Measurements from ENCODE around the gene CRIP3.
A peak's percentile ranks its signal among the peaks of the same experiment; 100 is the strongest.
"Not testable (repeated sequence)": the region's sequence is repeated elsewhere in the genome, so short reads cannot be mapped to it uniquely, and the experiment has no call there.

CRIP3 gene, protein sequence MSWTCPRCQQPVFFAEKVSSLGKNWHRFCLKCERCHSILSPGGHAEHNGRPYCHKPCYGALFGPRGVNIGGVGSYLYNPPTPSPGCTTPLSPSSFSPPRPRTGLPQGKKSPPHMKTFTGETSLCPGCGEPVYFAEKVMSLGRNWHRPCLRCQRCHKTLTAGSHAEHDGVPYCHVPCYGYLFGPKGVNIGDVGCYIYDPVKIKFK
- total RNA-seq: 0 to 0.42 (median 0.12) reads per million in 9 experiments

GRCh38 chr6:43308101-43308989 lies at the start of gene CRIP3:
CRIP3 (minus strand) TSS chr6:43308826; CDS start chr6:43308792, 34 bp downstream.
- H3K4me3 Mint-ChIP-seq: peak within 1 kb of the TSS; percentile 74
- H3K27me3 Mint-ChIP-seq: peaks cover 5 to 17% of the 10 kb centered on the region in 2 donors
- H3K36me3 Mint-ChIP-seq (ENCODE audit: insufficient read depth): no peaks in the 10 kb centered on the region
- no peaks in the 10 kb centered on the region for H3K9me3 Mint-ChIP-seq
- DNase-seq: peak; percentile 14 to 26 (median 25)
- peaks cover 6 to 7% of the 10 kb centered on the region in 2 donors for H3K4me1 Mint-ChIP-seq (ENCODE audit: low read depth in 2 of 2)
- peak; percentile 85 for ATAC-seq (replicated peaks)
- peak within 1 kb of the TSS in 1 of 2 donors; percentile 87 for H3K27ac Mint-ChIP-seq

DNA sequence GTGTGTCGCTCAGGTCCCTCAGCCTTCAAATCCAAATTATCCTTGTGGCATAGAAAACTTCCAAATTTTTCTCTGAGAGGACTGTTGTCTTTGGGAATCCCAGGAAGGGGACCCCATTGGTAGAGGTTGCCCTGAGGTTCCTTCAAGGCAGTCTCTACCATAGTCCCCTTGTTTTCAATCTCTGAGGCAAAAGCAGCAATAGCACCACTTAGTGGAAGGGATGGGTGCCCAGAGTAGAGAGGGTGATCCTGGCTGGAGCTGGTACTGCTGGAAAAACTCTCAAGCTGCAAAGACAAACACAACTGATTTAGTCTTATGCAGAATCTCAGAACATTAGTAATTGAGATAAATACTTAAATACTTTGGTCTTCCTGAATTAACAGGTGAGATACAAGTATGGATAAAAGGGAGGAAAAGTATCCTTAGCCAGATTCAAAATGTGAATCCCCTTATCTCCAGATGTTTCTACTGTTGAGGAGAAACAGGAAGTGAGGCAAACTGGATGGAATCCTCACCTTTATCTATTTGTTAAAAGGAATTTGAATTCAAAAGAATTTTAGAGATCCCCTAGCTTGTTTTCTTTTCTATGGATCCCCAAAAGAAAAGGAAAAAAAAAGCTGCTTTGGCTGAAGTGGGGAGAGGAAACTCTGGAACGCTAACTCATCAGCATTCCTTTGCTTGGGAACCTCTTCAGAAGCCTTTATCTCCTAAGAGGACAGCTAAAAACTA lies 47.4 kb upstream of the CRIP3 start:
- H3K27ac Mint-ChIP-seq: no peak overlapping the region
- no peak for ATAC-seq (replicated peaks)
- H3K4me1 Mint-ChIP-seq (ENCODE audit: low read depth in 2 of 2): peaks cover 5 to 22% of the 10 kb centered on the region in 2 donors

DNA sequence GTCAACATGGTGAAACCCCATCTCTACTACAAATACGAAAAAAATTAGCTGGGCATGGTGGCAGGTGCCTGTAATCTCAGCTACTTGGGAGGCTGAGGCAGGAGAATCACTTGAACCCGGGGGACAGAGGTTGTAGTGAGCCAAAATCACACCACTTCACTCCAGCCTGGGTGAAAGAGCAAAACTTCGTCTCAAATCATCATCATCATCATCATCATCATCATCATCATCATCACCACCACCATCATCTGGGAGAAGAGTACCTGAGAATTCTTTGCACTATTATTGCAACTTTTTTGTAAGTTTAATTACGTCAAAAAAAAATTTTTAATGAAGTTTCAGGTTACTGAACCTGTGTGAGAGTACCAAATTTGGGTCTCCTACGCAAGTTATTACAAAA lies 43.3 kb upstream of the CRIP3 start:
- H3K27me3 Mint-ChIP-seq; H3K4me3 Mint-ChIP-seq; DNase-seq; ATAC-seq (replicated peaks); H3K9me3 Mint-ChIP-seq: not testable (repeated sequence)
- Mint-ChIP-seq H3K36me3 (ENCODE audit: insufficient read depth) (peaks cover 37% of the 10 kb centered on the region), H3K4me1 (ENCODE audit: low read depth in 2 of 2) (peaks cover 5 to 15% of the 10 kb centered on the region in 2 donors), H3K27ac (peak overlapping the region; percentile 22 to 42)

More for the DNA sequence above, 47.4 kb upstream of the CRIP3 start:
- H3K36me3 Mint-ChIP-seq (ENCODE audit: insufficient read depth): peaks cover 69% of the 10 kb centered on the region
- no peaks in the 10 kb centered on the region for H3K9me3 Mint-ChIP-seq
- no peak overlapping the region for H3K4me3 Mint-ChIP-seq
- no peaks in the 10 kb centered on the region for H3K27me3 Mint-ChIP-seq
- DNase-seq: no peak

DNA sequence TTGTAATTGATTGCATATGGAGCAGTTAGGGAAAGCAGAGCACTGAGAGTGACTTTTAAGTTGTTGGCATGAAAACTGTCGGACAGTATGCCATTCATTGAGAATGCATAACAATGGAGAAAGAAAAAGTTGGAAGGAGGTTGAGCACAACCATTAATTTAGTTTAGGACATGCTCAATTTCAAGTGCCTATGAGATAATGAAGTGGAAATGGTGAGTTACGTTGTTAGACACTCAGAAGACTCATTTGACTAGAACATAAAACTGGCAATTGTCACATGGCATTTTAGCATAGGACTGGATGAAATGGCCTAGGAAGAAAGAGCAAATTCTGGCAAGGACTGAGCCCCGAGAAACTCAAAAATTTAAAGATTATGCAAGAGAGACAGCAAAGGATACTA lies 38.8 kb upstream of the CRIP3 start:
- peaks cover 21% of the 10 kb centered on the region for H3K36me3 Mint-ChIP-seq (ENCODE audit: insufficient read depth)
- ATAC-seq (replicated peaks) (no peak), DNase-seq (no peak)
- no peaks in the 10 kb centered on the region for H3K27me3 Mint-ChIP-seq
- no peak overlapping the region for H3K27ac Mint-ChIP-seq
- H3K9me3 Mint-ChIP-seq: no peaks in the 10 kb centered on the region
- H3K4me1 Mint-ChIP-seq (ENCODE audit: low read depth in 2 of 2): peaks cover 0 to 11% of the 10 kb centered on the region in 2 donors
- no peak overlapping the region for H3K4me3 Mint-ChIP-seq

- H3K36me3 Mint-ChIP-seq (ENCODE audit: insufficient read depth): peaks cover 21% of the 10 kb centered on the region
- H3K27ac Mint-ChIP-seq: no peak overlapping the region
- DNase-seq (no peak), ATAC-seq (replicated peaks) (no peak)
- H3K4me1 Mint-ChIP-seq (ENCODE audit: low read depth in 2 of 2): peaks cover 0 to 11% of the 10 kb centered on the region in 2 donors
- no peak overlapping the region for H3K4me3 Mint-ChIP-seq
- no peaks in the 10 kb centered on the region for H3K27me3 Mint-ChIP-seq
- H3K9me3 Mint-ChIP-seq: no peaks in the 10 kb centered on the region
Observed at GRCh38 chr6:43347021-43347420, 38.4 kb upstream of the CRIP3 start.

DNA sequence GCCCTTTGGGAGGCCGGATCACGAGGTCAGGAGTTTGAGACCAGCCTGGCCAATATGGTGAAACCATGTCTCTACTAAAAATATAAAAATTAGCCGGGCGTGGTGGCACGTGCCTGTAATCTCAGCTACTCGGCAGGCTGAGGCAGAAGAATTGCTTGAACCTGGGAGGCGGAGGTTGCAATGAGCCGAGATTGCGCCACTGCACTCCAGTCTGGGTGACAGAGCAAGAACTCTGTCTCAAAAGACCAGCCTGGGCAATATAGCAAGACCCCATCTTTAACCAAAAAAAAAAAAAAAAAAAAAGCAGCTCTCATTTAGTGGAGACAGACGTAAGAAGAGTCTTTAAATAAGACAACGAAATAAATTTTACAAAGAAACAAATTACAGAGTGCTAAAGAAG lies 37.6 kb upstream of the CRIP3 start:
- H3K27ac Mint-ChIP-seq; H3K27me3 Mint-ChIP-seq; ATAC-seq (replicated peaks); H3K4me3 Mint-ChIP-seq; H3K4me1 Mint-ChIP-seq (ENCODE audit: low read depth in 2 of 2); DNase-seq; H3K9me3 Mint-ChIP-seq: not testable (repeated sequence)
- H3K36me3 Mint-ChIP-seq (ENCODE audit: insufficient read depth): peaks cover 25% of the 10 kb centered on the region

- ATAC-seq (replicated peaks) (no peak), DNase-seq (no peak)
- peaks cover 42% of the 10 kb centered on the region for H3K36me3 Mint-ChIP-seq (ENCODE audit: insufficient read depth)
- H3K4me3 Mint-ChIP-seq: no peak overlapping the region
- no peak overlapping the region for H3K27ac Mint-ChIP-seq
- no peaks in the 10 kb centered on the region for H3K27me3 Mint-ChIP-seq
- peaks cover 0 to 10% of the 10 kb centered on the region in 2 donors for H3K4me1 Mint-ChIP-seq (ENCODE audit: low read depth in 2 of 2)
- H3K9me3 Mint-ChIP-seq: no peaks in the 10 kb centered on the region
Observed at GRCh38 chr6:43339168-43339567, 30.5 kb upstream of the CRIP3 start.

GRCh38 chr6:43338243-43338642 lies 29.6 kb upstream of the CRIP3 start:
- Mint-ChIP-seq H3K9me3 (no peaks in the 10 kb centered on the region), H3K27me3 (no peaks in the 10 kb centered on the region), H3K27ac (peak overlapping the region; percentile 15 to 36), H3K4me1 (ENCODE audit: low read depth in 2 of 2) (peaks cover 0 to 10% of the 10 kb centered on the region in 2 donors), H3K4me3 (no peak overlapping the region), H3K36me3 (ENCODE audit: insufficient read depth) (peaks cover 41% of the 10 kb centered on the region)
- ATAC-seq (replicated peaks) (no peak), DNase-seq (no peak)

- Mint-ChIP-seq H3K4me3 (no peak overlapping the region), H3K36me3 (ENCODE audit: insufficient read depth) (peaks cover 27% of the 10 kb centered on the region), H3K9me3 (no peaks in the 10 kb centered on the region), H3K27me3 (no peaks in the 10 kb centered on the region), H3K4me1 (ENCODE audit: low read depth in 2 of 2) (peaks cover 2 to 10% of the 10 kb centered on the region in 2 donors), H3K27ac (no peak overlapping the region)
- ATAC-seq (replicated peaks) (no peak), DNase-seq (no peak)
Observed at GRCh38 chr6:43336382-43336781, 27.8 kb upstream of the CRIP3 start.

DNA sequence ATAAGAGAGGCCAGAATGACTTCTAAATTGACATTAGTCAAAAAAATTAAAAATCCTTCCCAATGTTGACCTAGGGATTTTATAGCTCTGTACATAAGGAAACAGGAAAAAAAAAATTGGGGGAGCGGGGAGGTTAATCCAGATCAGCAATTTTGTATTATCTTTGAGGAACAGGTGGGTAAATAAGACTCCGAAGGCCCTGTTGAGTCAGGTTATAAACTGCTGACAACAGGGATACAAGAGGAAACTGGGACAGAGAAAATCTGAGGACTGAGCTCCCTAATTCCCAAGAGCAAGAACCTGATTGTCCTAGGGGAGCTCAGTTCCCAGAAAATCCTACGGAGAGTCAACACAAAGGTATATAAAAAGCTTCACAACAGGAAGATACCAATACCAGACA lies 26.8 kb upstream of the CRIP3 start:
- Mint-ChIP-seq H3K36me3 (ENCODE audit: insufficient read depth) (peaks cover 18% of the 10 kb centered on the region), H3K27ac (no peak overlapping the region), H3K4me1 (ENCODE audit: low read depth in 2 of 2) (peaks cover 2 to 10% of the 10 kb centered on the region in 2 donors), H3K27me3 (no peaks in the 10 kb centered on the region), H3K4me3 (no peak overlapping the region), H3K9me3 (no peaks in the 10 kb centered on the region)
- no peak for DNase-seq
- no peak for ATAC-seq (replicated peaks)

GRCh38 chr6:43334466-43335095 lies 26.0 kb upstream of the CRIP3 start:
- Mint-ChIP-seq H3K4me3 (no peak overlapping the region), H3K27ac (no peak overlapping the region), H3K4me1 (ENCODE audit: low read depth in 2 of 2) (peaks cover 2 to 10% of the 10 kb centered on the region in 2 donors), H3K36me3 (ENCODE audit: insufficient read depth) (peaks cover 9% of the 10 kb centered on the region), H3K27me3 (no peaks in the 10 kb centered on the region), H3K9me3 (no peaks in the 10 kb centered on the region)
- DNase-seq (no peak), ATAC-seq (replicated peaks) (no peak)

DNA sequence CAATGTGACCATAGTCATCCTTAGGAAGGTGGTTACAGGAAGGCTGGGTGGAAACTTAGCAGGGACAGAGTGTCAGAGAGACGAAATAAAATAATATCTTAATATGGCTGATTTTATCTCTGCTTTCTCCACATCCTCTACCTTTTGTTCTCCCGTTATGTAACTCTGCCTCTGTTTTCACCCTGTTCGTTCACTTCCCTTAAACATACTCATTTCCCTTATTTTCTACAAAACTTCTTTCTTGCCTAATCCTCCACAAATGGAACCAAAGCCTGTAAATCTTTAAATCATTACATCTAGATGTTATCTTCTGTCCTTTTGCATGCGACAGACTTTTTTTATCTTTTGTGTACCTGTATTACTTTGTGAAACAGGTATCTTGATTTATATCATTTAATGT lies 23.3 kb upstream of the CRIP3 start:
- H3K27me3 Mint-ChIP-seq: no peaks in the 10 kb centered on the region
- peaks cover 4% of the 10 kb centered on the region for H3K36me3 Mint-ChIP-seq (ENCODE audit: insufficient read depth)
- peak overlapping the region in 1 of 2 donors; percentile 5 for H3K27ac Mint-ChIP-seq
- DNase-seq (no peak), ATAC-seq (replicated peaks) (no peak)
- no peak overlapping the region for H3K4me3 Mint-ChIP-seq
- peaks cover 2 to 5% of the 10 kb centered on the region in 2 donors for H3K4me1 Mint-ChIP-seq (ENCODE audit: low read depth in 2 of 2)
- H3K9me3 Mint-ChIP-seq: no peaks in the 10 kb centered on the region

DNA sequence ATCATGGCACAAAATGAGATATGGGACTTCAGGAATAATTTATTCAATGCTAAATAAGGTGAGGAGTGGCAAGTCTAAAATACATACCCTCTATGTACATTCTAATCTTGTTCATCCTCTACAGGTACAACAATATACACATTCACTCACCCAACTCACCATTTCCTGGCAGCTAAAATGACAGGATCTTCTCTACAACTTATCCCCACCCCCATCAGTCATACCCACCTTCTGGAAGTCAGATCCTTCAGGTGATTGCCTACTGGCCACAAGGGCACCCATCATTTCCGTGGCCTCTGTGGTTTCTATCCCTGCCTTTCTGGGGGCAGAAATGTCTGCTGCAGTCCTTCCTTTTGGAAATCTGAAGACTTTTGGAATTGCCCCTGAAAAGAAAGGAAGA lies 22.8 kb upstream of the CRIP3 start:
- ATAC-seq (replicated peaks) (no peak), DNase-seq (no peak)

More for the DNA sequence above, 22.8 kb upstream of the CRIP3 start:
- H3K9me3 Mint-ChIP-seq: no peaks in the 10 kb centered on the region
- H3K4me1 Mint-ChIP-seq (ENCODE audit: low read depth in 2 of 2): peaks cover 2 to 5% of the 10 kb centered on the region in 2 donors
- no peak overlapping the region for H3K27ac Mint-ChIP-seq
- H3K36me3 Mint-ChIP-seq (ENCODE audit: insufficient read depth): peaks cover 6% of the 10 kb centered on the region
- H3K27me3 Mint-ChIP-seq: no peaks in the 10 kb centered on the region
- no peak overlapping the region for H3K4me3 Mint-ChIP-seq

Measured in effector memory CD8-positive, alpha-beta T cell (primary cell).